Articular chondrocyte of knee joint (primary cell): ENCODE measurements around the gene F2RL3. TPM values are rescaled to one million over a fixed set of nuclear protein-coding genes. Genes with fewer than 3 reads are reported as not detected.

ENCODE experiments used
- small RNA-seq: library from RNA; depleted of rRNA; stranded (forward); fragments of <200 nt; gene quantifications from one replicate; pipeline ENCODE3, GENCODE V24; 2012
- total RNA-seq: library from RNA; depleted of rRNA; stranded (reverse); fragments of >200 nt; gene quantifications from 2 replicates; pipeline ENCODE4 v1.2.3, GENCODE V29; 2012

The F2RL3 gene
- total RNA-seq: not detected in 2 replicates

DNA sequence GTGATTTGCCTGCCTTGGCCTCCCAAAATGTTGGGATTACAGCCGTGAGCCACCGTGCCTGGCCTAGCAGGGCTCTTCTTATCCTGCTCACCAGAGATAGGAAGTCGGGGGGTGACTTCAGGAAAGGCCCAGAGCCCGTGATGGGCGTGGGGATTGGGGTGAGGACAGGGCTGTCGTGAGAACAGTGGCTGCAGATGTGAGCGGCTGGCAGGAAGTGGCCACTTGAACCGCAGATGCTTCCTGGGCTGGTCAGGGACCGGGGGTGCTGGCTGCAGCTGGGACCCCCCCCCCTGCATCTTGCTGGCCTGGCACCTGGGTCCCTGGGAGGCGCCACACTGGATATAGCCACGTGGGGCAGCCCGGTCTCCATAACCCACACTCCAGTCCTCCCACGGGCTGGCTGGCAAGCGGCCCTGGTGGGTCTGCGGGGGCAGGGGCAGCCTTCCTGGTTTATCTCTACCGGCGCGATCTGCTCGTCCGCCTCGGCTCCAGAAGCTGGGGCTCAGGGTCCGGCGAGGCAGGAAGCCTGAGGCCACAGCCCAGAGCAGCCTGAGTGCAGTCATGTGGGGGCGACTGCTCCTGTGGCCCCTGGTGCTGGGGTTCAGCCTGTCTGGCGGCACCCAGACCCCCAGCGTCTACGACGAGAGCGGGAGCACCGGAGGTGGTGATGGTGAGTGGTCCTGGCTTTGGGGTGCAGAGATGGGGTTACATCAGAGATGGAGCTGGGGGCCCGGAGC, at the start of gene F2RL3:
Gene F2RL3 (plus strand): TSS at position 371 of the 737 bp plus-strand sequence. CDS start 191 bp downstream, at position 562.

Small RNAs within 50 kb of the gene (small RNA-seq; reads per million reads assigned to genes)
- gene RN7SL823P (not detected), gene RN7SL835P (not detected)

Other genes with a start within 250 kb of the F2RL3 start
- 61.8 and 76.0 TPM in 2 replicates for gene SMIM7, start 228.9 kb upstream of the F2RL3 start, total RNA-seq
- 1.7 and 2.2 TPM in 2 replicates for gene TMEM38A, start 227.9 kb upstream of the F2RL3 start, total RNA-seq
- gene NWD1, start 169.2 kb upstream of the F2RL3 start, total RNA-seq: not detected in 2 replicates
- gene SIN3B, start 59.6 kb upstream of the F2RL3 start, total RNA-seq: 24.3 and 27.8 TPM in 2 replicates
- 1.4 and 1.7 TPM in 2 replicates for gene CPAMD8, start 137.8 kb downstream of the F2RL3 start, total RNA-seq
- gene HAUS8, start 186.5 kb downstream of the F2RL3 start, total RNA-seq: 2.4 and 3.1 TPM in 2 replicates
- gene MYO9B, start 186.8 kb downstream of the F2RL3 start, total RNA-seq: 59.7 and 72.8 TPM in 2 replicates